H9 (cell line): ENCODE results near the gene DHX58. TPM values are rescaled to one million over a fixed set of nuclear protein-coding genes. Genes with fewer than 3 reads are reported as not detected.

ENCODE experiments used
- DNase-seq: peaks from one replicate; pipeline ENCODE4 v3.0.0-alpha.2; 2017
- H2AFZ ChIP-seq: one replicate; pipeline ENCODE4 v1.6.1; 2013; ENCODE audit warnings: mild to moderate bottlenecking, low read length, control low read depth, moderate library complexity
- H2AK5ac ChIP-seq: 2 replicates; pipeline ENCODE4 v1.6.1; 2013; ENCODE audit warnings: low read length, control low read depth, mixed read lengths; ENCODE audit not compliant: insufficient read length
- H2BK120ac ChIP-seq: one replicate; pipeline ENCODE4 v1.6.1; 2013; ENCODE audit warnings: low read depth, mild to moderate bottlenecking, low read length, control low read depth, inconsistent platforms; ENCODE audit not compliant: poor library complexity, severe bottlenecking
- H2BK12ac ChIP-seq: 2 replicates; pipeline ENCODE4 v1.6.1; 2013; ENCODE audit warnings: low read length, control low read depth, mixed read lengths, low read depth; ENCODE audit not compliant: insufficient read length
- H2BK15ac ChIP-seq: 2 replicates; pipeline ENCODE4 v1.6.1; 2013; ENCODE audit warnings: low read depth, low read length, control low read depth
- H2BK20ac ChIP-seq: one replicate; pipeline ENCODE4 v1.6.1; 2013; ENCODE audit warnings: low read depth, mild to moderate bottlenecking, low read length, control low read depth, inconsistent platforms; ENCODE audit not compliant: poor library complexity, severe bottlenecking
- H2BK5ac ChIP-seq: 2 replicates; pipeline ENCODE4 v1.6.1; 2013; ENCODE audit warnings: low read length, control low read depth, mixed read lengths; ENCODE audit not compliant: insufficient read length
- H3K14ac ChIP-seq: 2 replicates; pipeline ENCODE4 v1.6.1; 2013; ENCODE audit warnings: low read length, control low read depth; ENCODE audit not compliant: insufficient read depth
- H3K18ac ChIP-seq: 2 replicates; pipeline ENCODE4 v1.6.1; 2013; ENCODE audit warnings: low read depth, mild to moderate bottlenecking, mixed read lengths, low read length, control low read depth; ENCODE audit not compliant: insufficient read length
- H3K23ac ChIP-seq: 2 replicates; pipeline ENCODE4 v1.6.1; 2013; ENCODE audit warnings: low read length, control low read depth, mixed read lengths, low read depth; ENCODE audit not compliant: insufficient read length
- H3K23me2 ChIP-seq: 2 replicates; pipeline ENCODE4 v1.6.1; 2013; ENCODE audit warnings: low read depth, mild to moderate bottlenecking, mixed read lengths, low read length, control low read depth; ENCODE audit not compliant: insufficient read length, poor library complexity, severe bottlenecking
- H3K27ac ChIP-seq: 2 replicates; pipeline ENCODE4 v1.5.1; 2013; ENCODE audit warnings: low read length, control low read depth, mixed read lengths, low read depth; ENCODE audit not compliant: insufficient read length
- H3K27me3 ChIP-seq: 2 replicates; pipeline ENCODE4 v1.6.1; 2013; ENCODE audit warnings: low read length, control low read depth, inconsistent platforms; ENCODE audit not compliant: insufficient read depth
- H3K4ac ChIP-seq: 2 replicates; pipeline ENCODE4 v1.6.1; 2013; ENCODE audit warnings: low read depth, mild to moderate bottlenecking, control low read depth, inconsistent platforms, low read length, moderate library complexity
- H3K4me1 ChIP-seq: 2 replicates; pipeline ENCODE4 v1.6.1; 2013; ENCODE audit warnings: low read length, control low read depth, inconsistent platforms; ENCODE audit not compliant: insufficient read depth
- H3K4me2 ChIP-seq: 2 replicates; pipeline ENCODE4 v1.6.1; 2013; ENCODE audit warnings: low read length, control low read depth, mixed read lengths; ENCODE audit not compliant: insufficient read length, insufficient read depth
- H3K56ac ChIP-seq: 2 replicates; pipeline ENCODE4 v1.6.1; 2013; ENCODE audit warnings: low read depth, mild to moderate bottlenecking, mixed read lengths, low read length, control low read depth; ENCODE audit not compliant: insufficient read length
- H3K79me1 ChIP-seq: 2 replicates; pipeline ENCODE4 v1.6.1; 2013; ENCODE audit warnings: low read depth, mild to moderate bottlenecking, moderate library complexity, low read length, control low read depth, inconsistent platforms; ENCODE audit not compliant: insufficient read depth, poor library complexity, severe bottlenecking
- H3K79me2 ChIP-seq: 2 replicates; pipeline ENCODE4 v1.6.1; 2013; ENCODE audit warnings: low read length, control low read depth, inconsistent platforms; ENCODE audit not compliant: insufficient read depth
- H3K9ac ChIP-seq: 2 replicates; pipeline ENCODE4 v1.6.1; 2013; ENCODE audit warnings: low read length, control low read depth, mixed read lengths; ENCODE audit not compliant: insufficient read length; ENCODE audit errors: extremely low read depth
- H3K9me3 ChIP-seq: one replicate; pipeline ENCODE4 v1.6.1; 2013; ENCODE audit warnings: low read depth, low read length, inconsistent platforms; ENCODE audit not compliant: control insufficient read depth
- H3T11ph ChIP-seq: one replicate; pipeline ENCODE4 v1.6.1; 2013; ENCODE audit warnings: mild to moderate bottlenecking, low read length, control low read depth, inconsistent platforms
- H4K20me1 ChIP-seq: one replicate; pipeline ENCODE4 v1.6.1; 2013; ENCODE audit not compliant: control insufficient read depth, insufficient read length, insufficient read depth
- H4K5ac ChIP-seq: 2 replicates; pipeline ENCODE4 v1.6.1; 2013; ENCODE audit warnings: low read depth, mild to moderate bottlenecking, mixed read lengths, low read length, control low read depth; ENCODE audit not compliant: insufficient read length
- H4K8ac ChIP-seq: replicated peaks from 2 replicates; pipeline ENCODE4 v1.6.1; 2013; ENCODE audit warnings: low read length, control low read depth, mixed read lengths, low read depth; ENCODE audit not compliant: insufficient read length
- H4K91ac ChIP-seq: 2 replicates; pipeline ENCODE4 v1.6.1; 2013; ENCODE audit warnings: low read depth, mild to moderate bottlenecking, moderate library complexity, mixed read lengths, low read length, control low read depth; ENCODE audit not compliant: insufficient read length
- H3K27ac Mint-ChIP-seq, 3 experiments: 2 replicates in 2 of 3; 3 replicates in 1 of 3; pipeline ENCODE4 v1.8.0; 2020 to 2021; ENCODE audit warnings: mixed read lengths in 3 of 3, mild to moderate bottlenecking in 1 of 3, moderate library complexity in 1 of 3
- H3K27me3 Mint-ChIP-seq: 2 replicates; pipeline ENCODE4 v1.8.0; 2021; ENCODE audit warnings: low read depth, mild to moderate bottlenecking, moderate library complexity, mixed read lengths
- H3K36me3 Mint-ChIP-seq, 3 experiments: 2 replicates in 2 of 3; 3 replicates in 1 of 3; pipeline ENCODE4 v1.8.0; 2020 to 2021; ENCODE audit warnings: low read depth in 3 of 3, mixed read lengths in 3 of 3; ENCODE audit not compliant: insufficient read depth in 1 of 3
- H3K4me1 Mint-ChIP-seq, 2 experiments: 2 replicates each; pipeline ENCODE4 v1.8.0; 2020; ENCODE audit warnings: mixed read lengths in 2 of 2
- H3K4me3 Mint-ChIP-seq, 2 experiments: 2 replicates in 1 of 2; 3 replicates in 1 of 2; pipeline ENCODE4 v1.8.0; 2020 to 2021; ENCODE audit warnings: mild to moderate bottlenecking in 2 of 2, mixed read lengths in 2 of 2, moderate library complexity in 1 of 2
- H3K9me3 Mint-ChIP-seq, 2 experiments: 2 replicates in 1 of 2; 3 replicates in 1 of 2; pipeline ENCODE4 v1.8.0; 2020; ENCODE audit warnings: mild to moderate bottlenecking in 2 of 2, mixed read lengths in 2 of 2, moderate library complexity in 1 of 2
- CTCF ChIP-seq: fragments of 200-600 bp; sonication (generic); conservative IDR thresholded peaks from 3 replicates; pipeline ENCODE4 v1.8.0; 2021; ENCODE audit warnings: antibody characterized with exemption, mild to moderate bottlenecking
- WGBS: extraction: QIAGEN DNeasy Blood & Tissue Kit; methylation state at CpG from one replicate; pipeline ENCODE4 v1.1.7; 2013; ENCODE audit warnings: missing lambda C conversion rate, low lambda C conversion rate, mixed read lengths; ENCODE audit not compliant: insufficient read length; ENCODE audit errors: extremely low coverage; 5-methylcytosine and 5-hydroxymethylcytosine counted together
- total RNA-seq: library from RNA; stranded (reverse); gene quantifications from 2 replicates; pipeline ENCODE4 v1.2.1, GENCODE V29; 2021

Gene DHX58
- total RNA-seq, 1 experiment from 2014 or later, result 3.9 TPM

GRCh38 chr17:42092939-42093338 lies 19.6 kb downstream of the DHX58 start:
- Histone ChIP-seq H2BK15ac (no peak overlapping the region), H3K9ac (no peak overlapping the region), H3K9me3 (no peaks in the 10 kb centered on the region), H4K20me1 (no peaks in the 10 kb centered on the region), H3K27ac (no peak overlapping the region), H4K8ac (no peak overlapping the region), H2AFZ (no peak overlapping the region), H4K91ac (no peak overlapping the region), H3K79me2 (no peaks in the 10 kb centered on the region), H3K4ac (no peak overlapping the region), H3K4me1 (no peaks in the 10 kb centered on the region), H3K56ac (no peak overlapping the region), H3K27me3 (peaks cover 11% of the 10 kb centered on the region; the same call in 1 of the 2 replicates), H2AK5ac (no peak overlapping the region), H3K18ac (no peak overlapping the region), H3K79me1 (no peaks in the 10 kb centered on the region), H3K23ac (no peak overlapping the region), H4K5ac (no peak overlapping the region), H2BK12ac (no peak overlapping the region), H3K4me2 (no peak overlapping the region), H3K14ac (no peak overlapping the region), H2BK20ac (no peak overlapping the region), H3T11ph (no peak overlapping the region), H2BK120ac (no peak overlapping the region), H2BK5ac (no peak overlapping the region), H3K23me2 (peaks cover 6% of the 10 kb centered on the region)
- WGBS, result no CpG with 5 or more reads among the region's 6 CpGs
- Mint-ChIP-seq H3K27ac (no peak overlapping the region), H3K9me3 (no peaks in the 10 kb centered on the region), H3K27me3 (peaks cover 33% of the 10 kb centered on the region), H3K36me3 (no peaks in the 10 kb centered on the region), H3K4me3 (no peak overlapping the region), H3K4me1 (peaks cover 20 to 39% of the 10 kb centered on the region in 2 experiments)
- no peak for DNase-seq
- TF ChIP-seq CTCF, result no peak
